ENCODE results near the gene VWA8.

GRCh38 chr13:41558781-41559560 is 401.9 kb downstream of the VWA8 start:
- TF ChIP-seq CTCF (optimal IDR thresholded peaks at IDR 0.05 in 1 of 3, IDR thresholded peaks at IDR 0.05 in 1 of 3, conservative IDR thresholded peaks at IDR 0.05 in 1 of 3; ENCODE audit: extremely low read depth in 1 of 3, insufficient read depth in 2 of 3, low read length in 3 of 3) (no peak), EZH2 (IDR thresholded peaks at IDR 0.05; ENCODE audit: low read length) (no peak)
